ENCODE data around the gene RASSF3. TPM values are rescaled to one million over a fixed set of nuclear protein-coding genes. Genes with fewer than 3 reads are reported as not detected.

Gene RASSF3
- total and polyA plus RNA-seq, 2 of the 13 experiments (the other 11 are each of a cell fraction or from before 2014, with no cell fraction given), result 15.5 to 16.0 TPM

- TF ChIP-seq ZNF569 (CRISPR knock-in tag; IDR thresholded peaks at IDR 0.05; ENCODE audit: borderline replicate concordance) (no peak), SAFB2 (CRISPR knock-in tag; IDR thresholded peaks at IDR 0.05; ENCODE audit: borderline replicate concordance, low read depth) (no peak), SMYD3 (CRISPR knock-in tag; IDR thresholded peaks at IDR 0.05) (no peak), NFKBIZ (CRISPR knock-in tag; IDR thresholded peaks at IDR 0.05) (no peak), PAXIP1 (CRISPR knock-in tag; conservative IDR thresholded peaks at IDR 0.05) (peak; percentile 86), FOXO1 (CRISPR knock-in tag; IDR thresholded peaks at IDR 0.05) (peak; percentile 65; the same call in 1 of the 2 replicates), ZNF7 (CRISPR knock-in tag; IDR thresholded peaks at IDR 0.05) (no peak), ZNF225 (CRISPR knock-in tag; IDR thresholded peaks at IDR 0.05) (no peak), ZNF503 (CRISPR knock-in tag; IDR thresholded peaks at IDR 0.05) (peak; percentile 48; the same call in 1 of the 2 replicates), CREM (IDR thresholded peaks at IDR 0.05) (peak; percentile 64), CREM (CRISPR knock-in tag; IDR thresholded peaks at IDR 0.05) (no peak), BHLHE40 (IDR thresholded peaks at IDR 0.05; ENCODE audit: low read length) (no peak), ZNF776 (CRISPR knock-in tag; IDR thresholded peaks at IDR 0.05) (no peak), IRF2 (CRISPR knock-in tag; IDR thresholded peaks at IDR 0.05) (0 out of 2 replicates have a peak, but pooled peaks have one; percentile 44), MYC (CRISPR knock-in tag; IDR thresholded peaks at IDR 0.05; ENCODE audit: borderline replicate concordance) (no peak), SP2 (CRISPR knock-in tag; IDR thresholded peaks at IDR 0.05) (no peak), EP300 (IDR thresholded peaks at IDR 0.05; ENCODE audit: low read depth in 2 of 2, low read length in 2 of 2) (peak in 1 of 2 experiments; percentile 95; a peak in 3 of 4 replicates), EP300 (CRISPR knock-in tag; IDR thresholded peaks at IDR 0.05; ENCODE audit: borderline replicate concordance) (peak; percentile 66; the same call in 1 of the 2 replicates), MAX (IDR thresholded peaks at IDR 0.05) (no peak), SKI (IDR thresholded peaks at IDR 0.05; ENCODE audit: partially characterized antibody) (peak; percentile 55), KDM5A (IDR thresholded peaks at IDR 0.05; ENCODE audit: borderline replicate concordance, low read length) (no peak), THAP7 (CRISPR knock-in tag; IDR thresholded peaks at IDR 0.05) (no peak), ZNF263 (CRISPR knock-in tag; IDR thresholded peaks at IDR 0.05) (no peak), FOXJ3 (CRISPR knock-in tag; IDR thresholded peaks at IDR 0.05; ENCODE audit: borderline replicate concordance) (peak; percentile 64; the same call in 1 of the 2 replicates), ZNF362 (CRISPR knock-in tag; IDR thresholded peaks at IDR 0.05; ENCODE audit: borderline replicate concordance) (peak; percentile 90), TBP (CRISPR knock-in tag; IDR thresholded peaks at IDR 0.05) (no peak)
These were observed 46.1 kb downstream of the RASSF3 start (continued) for GRCh38 chr12:64656429-64656828.

Measured in HepG2 (cell line).